GM19463 (cell line): ENCODE data around the gene CLTB.

Source experiments
- ATAC-seq: cut with Tn5 transposase; IDR thresholded peaks from one replicate; pipeline ENCODE4 v1.9.1; 2021; ENCODE audit warnings: mild to moderate bottlenecking, moderate library complexity; ENCODE audit not compliant: unreplicated experiment

CLTB gene

GRCh38 chr5:176405656-176406435 lies 10.5 kb downstream of the CLTB start:
- no peak for ATAC-seq

GRCh38 chr5:176401281-176402205 lies 14.8 kb downstream of the CLTB start:
- ATAC-seq = no peak

GRCh38 chr5:176400382-176401156 lies 15.8 kb downstream of the CLTB start:
- ATAC-seq = no peak

GRCh38 chr5:176397736-176398420 lies 18.5 kb downstream of the CLTB start:
- ATAC-seq = no peak

GRCh38 chr5:176396330-176396729 lies 20.0 kb downstream of the CLTB start:
- no peak for ATAC-seq

DNA sequence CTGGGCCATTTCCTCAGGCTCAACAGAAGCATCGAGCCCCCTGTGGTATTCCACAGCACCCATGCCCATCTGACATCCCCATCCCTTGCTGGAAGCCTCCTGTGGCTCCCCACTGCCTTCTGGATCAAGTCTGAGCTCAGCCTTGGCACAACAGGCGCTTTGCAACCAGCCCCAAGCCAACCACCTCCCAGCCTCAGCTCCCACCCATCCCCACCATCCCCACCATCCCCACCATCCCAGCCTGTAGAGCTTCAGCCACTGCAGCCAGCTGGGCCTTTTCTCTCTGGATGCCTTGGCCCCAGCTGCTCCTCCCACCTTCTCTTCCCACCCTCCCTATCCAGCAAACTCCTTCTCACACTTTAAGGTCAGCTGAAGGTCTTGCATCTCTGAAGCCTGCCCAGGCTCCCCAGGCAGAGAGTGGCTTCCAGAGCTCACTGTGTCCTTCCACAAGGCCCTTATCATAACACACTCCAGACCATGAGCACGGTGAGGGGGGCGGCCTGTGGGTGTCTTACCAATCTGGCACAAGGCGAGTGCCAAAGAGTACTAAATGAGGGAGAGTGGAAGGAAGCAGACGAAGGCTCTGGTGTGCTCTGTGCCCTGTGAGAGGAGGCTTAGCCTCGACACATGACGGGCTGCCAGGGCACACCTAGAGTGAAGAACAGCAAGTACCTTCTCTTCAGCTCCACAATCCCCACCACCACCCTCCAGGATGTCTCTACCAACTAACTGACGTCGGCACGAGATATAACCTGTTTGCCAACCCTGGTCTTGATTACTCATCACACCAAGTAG lies 21.3 kb downstream of the CLTB start:
- no peak for ATAC-seq

DNA sequence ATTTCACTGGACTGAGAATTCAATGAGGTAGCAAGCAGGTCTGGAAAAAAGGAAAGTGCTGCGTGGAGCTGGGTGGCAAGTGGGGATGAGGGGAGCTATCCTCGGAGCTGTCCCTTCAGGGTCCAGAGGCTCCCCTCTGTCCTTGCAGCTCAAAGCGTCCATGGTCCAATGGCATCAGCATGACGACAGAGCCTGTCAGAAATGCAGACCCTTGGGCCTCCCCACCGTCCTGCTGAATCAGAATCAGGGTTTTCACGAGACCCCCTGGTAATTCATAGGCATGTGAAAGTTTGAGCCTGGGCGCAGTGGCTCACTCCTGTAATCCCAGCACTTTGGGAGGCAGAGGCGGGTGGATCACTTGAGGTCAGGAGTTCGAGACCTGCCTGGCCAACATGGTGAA lies 22.2 kb downstream of the CLTB start:
- ATAC-seq = no peak

DNA sequence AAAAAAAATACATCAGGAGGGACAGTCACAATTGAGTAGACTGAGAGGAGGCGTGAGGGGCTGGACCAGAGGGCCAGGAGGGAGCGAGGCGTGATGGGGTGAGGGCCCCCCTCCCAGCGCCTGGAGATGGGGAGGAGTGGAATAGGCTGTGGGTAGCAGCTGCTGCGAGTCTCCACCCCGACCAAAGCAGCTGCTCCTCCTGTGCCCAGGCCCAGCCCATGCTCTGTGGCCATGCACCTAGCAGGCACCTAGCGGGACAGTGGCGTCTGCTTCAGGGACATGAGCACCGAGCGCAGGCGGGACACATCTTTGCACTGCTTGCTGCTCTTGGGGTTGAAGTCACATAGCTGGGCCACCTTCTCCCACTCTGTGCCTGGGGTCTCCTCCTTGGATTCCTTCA lies 23.8 kb downstream of the CLTB start:
- no peak for ATAC-seq

DNA sequence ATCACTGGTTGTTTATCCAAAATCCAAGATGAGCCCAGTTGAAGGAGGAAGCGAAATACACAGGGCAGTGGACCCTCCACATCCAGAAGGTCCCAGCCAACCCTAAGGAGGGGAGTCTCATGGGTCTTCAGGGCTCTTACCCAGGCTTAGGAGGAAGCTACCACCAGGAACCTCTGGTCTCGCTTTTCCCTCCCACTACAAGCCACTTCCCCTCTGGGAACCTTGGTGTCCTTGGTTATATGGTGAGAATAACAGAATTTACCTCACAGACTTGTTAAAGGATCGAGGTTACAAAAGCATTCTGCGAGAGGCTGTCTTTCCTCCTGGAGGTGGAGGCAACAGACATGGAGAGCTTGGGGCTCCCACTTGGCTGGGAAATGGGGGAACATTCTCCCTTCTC lies 24.3 kb downstream of the CLTB start:
- ATAC-seq = no peak

- no peak for ATAC-seq
Measured at GRCh38 chr5:176391479-176391878, 24.9 kb downstream of the CLTB start.

GRCh38 chr5:176389135-176390123 lies 26.9 kb downstream of the CLTB start:
- peak; percentile 28 for ATAC-seq

DNA sequence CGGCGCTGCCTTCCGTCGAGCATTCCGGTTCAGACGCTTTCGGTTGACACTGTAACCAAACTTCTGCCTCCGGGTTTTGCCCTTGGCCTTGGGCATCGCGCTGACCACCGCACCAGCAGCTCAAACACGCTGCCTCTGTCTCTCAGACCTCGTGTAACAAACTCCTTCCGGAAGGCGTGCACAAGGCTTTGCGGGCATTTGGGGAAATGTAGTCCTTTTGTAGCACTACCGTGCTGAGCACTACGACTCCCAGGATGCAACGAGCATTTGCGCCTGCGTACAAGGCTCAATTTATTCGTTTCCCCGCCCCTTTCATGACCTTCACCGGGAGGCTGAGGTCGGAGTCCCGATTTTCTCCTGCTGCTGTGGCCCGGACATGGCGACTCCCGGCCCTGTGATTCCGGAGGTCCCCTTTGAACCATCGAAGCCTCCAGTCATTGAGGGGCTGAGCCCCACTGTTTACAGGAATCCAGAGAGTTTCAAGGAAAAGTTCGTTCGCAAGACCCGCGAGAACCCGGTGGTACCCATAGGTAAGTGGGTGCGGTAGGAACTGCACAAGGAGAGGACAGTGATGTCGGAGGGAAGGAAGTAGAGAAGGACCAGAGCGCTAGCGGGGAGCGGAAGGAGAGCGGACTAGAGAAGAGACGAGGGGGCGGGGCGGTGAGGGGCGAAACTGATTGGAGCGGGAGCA lies 27.8 kb downstream of the CLTB start, which contains the start of the genes HIGD2A and NOP16:
Gene HIGD2A, plus strand, starts transcription at position 308 of the 691 bp plus-strand sequence. Its CDS starts 69 bp downstream, at position 377.
Gene NOP16, minus strand, starts transcription at position 155 of the 691 bp plus-strand sequence. Its CDS starts 59 bp downstream, at position 96.
- peak; percentile 84 for ATAC-seq

GRCh38 chr5:176388003-176388443 lies 28.3 kb downstream of the CLTB start:
- ATAC-seq = no peak

DNA sequence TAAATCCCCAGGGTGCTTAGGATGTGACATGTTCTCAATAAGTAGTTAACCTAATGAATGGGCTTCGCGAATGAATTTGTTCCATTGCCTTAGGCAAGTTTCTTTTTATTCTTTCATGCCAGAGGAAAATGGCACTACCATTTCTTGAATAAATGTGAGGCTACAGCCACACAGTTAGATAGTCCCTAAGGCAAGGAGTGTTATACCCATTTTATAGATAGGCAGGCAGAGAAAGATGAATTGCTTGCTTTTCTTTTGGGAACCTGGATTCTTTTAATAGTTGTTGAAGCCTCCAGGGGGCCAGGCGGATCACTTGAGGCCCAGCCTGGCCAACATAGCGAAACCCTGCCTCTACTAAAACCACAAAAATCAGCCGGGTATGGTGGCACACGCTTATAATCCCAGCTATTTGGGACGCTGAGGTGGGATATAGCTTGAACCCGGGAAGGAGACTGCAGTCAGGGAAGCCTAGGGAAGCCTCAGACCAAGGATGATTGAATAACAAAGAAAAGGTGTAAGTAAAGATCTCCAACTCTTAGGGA lies 28.9 kb downstream of the CLTB start:
- no peak for ATAC-seq

GRCh38 chr5:176386491-176386890 lies 29.8 kb downstream of the CLTB start:
- no peak for ATAC-seq

- ATAC-seq = no peak
Measured at GRCh38 chr5:176384991-176385390, 31.3 kb downstream of the CLTB start.

DNA sequence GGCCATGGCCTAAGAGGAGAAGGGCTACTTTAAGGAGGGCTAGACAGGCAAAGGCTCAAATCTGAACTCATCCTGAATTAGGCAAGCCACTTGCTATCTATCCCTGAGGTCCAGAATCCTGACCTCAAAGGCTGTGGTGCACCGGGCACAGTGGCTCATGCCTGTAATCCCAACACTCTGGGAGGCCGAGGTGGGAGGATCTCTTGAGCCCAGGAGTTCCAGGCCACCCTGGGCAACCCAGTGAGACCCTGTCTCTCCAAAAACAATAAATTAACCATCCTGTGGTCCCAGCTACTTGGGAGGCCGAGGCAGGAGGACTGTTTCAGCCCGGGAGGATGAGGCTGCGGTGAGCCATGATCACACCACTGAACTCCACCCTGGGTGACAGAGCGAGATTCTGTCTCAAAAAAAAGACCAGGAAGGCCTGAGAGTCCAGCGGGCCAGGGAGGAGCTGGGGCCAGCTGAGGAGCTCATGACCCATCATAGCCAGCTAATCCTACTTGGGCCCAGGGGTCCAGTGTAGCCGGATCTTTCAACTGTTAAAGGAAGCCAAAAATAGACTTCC lies 31.9 kb downstream of the CLTB start:
- ATAC-seq = no peak
